ENCODE data around the gene BCL2A1. TPM values are rescaled to one million over a fixed set of nuclear protein-coding genes. Genes with fewer than 3 reads are reported as not detected.
"Not testable (repeated sequence)": the region's sequence is repeated elsewhere in the genome, so short reads cannot be mapped to it uniquely, and the experiment has no call there.

The BCL2A1 gene
- total RNA-seq, 1 donor from 2014 or later: 124 TPM

DNA sequence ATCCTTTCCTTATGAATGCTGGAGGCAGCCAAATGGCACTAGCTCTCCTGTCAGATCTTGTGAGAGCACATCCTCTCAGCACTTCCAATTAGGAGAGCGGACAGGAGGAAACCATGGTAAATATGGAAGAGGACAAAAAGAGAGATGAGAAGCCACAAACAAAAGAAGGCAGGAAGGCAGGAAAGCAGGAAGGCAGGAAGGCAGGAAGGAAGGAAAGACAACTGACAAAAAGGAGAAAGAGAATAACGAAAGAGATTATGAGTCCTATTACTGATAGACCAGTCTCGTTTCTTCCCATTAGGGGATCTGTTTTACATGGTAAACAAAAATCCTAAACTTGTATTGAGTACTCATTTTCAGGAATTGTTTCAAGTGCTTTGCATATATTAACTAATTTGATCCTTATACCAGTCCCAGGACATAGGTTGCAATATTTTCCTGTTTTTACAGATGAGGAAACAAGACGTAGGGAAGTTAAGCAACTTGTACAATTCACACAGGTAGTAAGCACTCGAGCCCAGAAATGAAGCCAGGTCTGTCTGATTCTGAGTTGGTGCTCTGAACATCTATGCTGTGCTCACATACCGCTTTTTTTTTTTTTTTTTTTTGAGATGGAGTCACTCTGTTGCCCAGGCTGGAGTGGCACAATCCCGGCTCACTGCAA lies 4.2 kb downstream of the BCL2A1 start:
- intact Hi-C loops (cut with DNase I): no loop called here
- Histone ChIP-seq H3K27me3 (ENCODE audit: low read depth) (no peaks in the 10 kb centered on the region), H3K36me3 (no peaks in the 10 kb centered on the region), H3K9me3 (no peaks in the 10 kb centered on the region), H3K27ac (peak overlapping the region; percentile 53), H3K4me1 (no peaks in the 10 kb centered on the region), H3K4me3 (peak overlapping the region; percentile 45)
- ATAC-seq (peak in 1 of 2 donors; percentile 62), DNase-seq (no peak)
- TF ChIP-seq, protein P1, sequence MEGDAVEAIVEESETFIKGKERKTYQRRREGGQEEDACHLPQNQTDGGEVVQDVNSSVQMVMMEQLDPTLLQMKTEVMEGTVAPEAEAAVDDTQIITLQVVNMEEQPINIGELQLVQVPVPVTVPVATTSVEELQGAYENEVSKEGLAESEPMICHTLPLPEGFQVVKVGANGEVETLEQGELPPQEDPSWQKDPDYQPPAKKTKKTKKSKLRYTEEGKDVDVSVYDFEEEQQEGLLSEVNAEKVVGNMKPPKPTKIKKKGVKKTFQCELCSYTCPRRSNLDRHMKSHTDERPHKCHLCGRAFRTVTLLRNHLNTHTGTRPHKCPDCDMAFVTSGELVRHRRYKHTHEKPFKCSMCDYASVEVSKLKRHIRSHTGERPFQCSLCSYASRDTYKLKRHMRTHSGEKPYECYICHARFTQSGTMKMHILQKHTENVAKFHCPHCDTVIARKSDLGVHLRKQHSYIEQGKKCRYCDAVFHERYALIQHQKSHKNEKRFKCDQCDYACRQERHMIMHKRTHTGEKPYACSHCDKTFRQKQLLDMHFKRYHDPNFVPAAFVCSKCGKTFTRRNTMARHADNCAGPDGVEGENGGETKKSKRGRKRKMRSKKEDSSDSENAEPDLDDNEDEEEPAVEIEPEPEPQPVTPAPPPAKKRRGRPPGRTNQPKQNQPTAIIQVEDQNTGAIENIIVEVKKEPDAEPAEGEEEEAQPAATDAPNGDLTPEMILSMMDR (IDR thresholded peaks at IDR 0.05): no peak

DNA sequence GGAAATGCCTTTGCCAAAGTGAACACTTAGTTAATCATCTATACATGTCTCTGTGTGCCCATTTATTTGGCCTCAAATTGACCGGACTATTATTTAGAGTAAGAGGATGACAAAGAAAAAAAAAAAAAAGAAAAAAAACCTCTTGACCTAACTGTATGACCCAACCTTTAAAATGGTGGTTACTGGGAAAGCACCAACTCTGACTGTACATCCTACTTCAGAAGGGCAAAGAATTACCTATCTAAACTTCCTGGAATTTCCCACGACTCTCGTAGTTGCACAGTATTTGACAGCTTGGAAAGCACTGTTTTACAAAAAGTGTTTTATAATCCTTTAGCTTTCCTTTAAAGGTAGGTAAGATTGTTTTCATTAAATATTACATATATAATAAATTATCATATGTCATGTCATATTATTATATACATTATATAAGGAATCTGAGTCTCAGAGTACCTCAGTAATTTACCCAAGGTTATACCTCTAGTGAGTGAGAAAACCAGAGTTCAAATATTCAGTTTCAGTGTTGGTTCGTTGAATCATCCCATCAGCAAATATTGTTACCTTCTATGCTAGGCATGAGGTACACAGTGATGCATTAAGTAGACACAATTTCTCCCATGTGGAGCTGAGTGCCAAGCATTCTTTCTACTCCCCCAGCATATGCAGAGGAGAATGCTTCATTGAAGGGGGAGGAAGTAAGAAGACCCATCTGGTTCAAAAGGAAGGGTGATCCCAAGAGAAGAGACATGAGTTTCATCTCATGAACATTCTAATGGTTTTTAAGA lies 5.0 kb downstream of the BCL2A1 start:
- ATAC-seq (peak in 1 of 2 donors; percentile 51), DNase-seq (no peak)
- TF ChIP-seq, protein P1 (IDR thresholded peaks at IDR 0.05): no peak
- intact Hi-C loops (cut with DNase I): no loop called here
- Histone ChIP-seq H3K27ac (no peak overlapping the region), H3K9me3 (no peaks in the 10 kb centered on the region), H3K4me1 (peaks cover 3% of the 10 kb centered on the region), H3K4me3 (no peak overlapping the region), H3K27me3 (ENCODE audit: low read depth) (no peaks in the 10 kb centered on the region), H3K36me3 (no peaks in the 10 kb centered on the region)

DNA sequence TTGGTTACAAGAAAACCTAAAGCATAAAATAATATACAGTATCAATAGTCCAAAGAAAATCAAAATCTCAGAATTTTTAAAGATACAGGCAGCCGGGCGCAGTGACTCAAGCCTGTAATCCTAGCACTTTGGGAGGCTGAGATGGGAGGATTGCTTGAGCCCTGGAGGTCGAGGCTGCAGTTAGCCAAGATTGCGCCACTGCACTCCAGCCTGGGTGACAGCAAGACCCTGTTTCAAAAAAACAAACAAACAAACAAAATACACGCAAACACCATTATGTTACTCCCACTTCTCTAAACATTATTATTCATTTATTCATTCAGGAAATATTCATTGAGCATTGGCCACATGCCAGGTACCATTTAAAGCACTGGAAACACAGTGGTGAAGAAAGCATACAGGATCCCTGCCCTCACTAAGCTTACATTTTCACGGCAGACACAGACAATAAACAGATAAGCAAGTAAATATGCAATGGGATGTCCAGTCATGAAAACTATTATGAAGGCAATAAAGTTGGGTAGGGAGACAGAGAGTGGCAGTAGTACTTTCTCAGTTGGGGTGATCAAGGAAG lies 6.7 kb downstream of the BCL2A1 start:
- ATAC-seq: no peak
- DNase-seq: no peak
- TF ChIP-seq, protein P1 (IDR thresholded peaks at IDR 0.05): no peak

DNA sequence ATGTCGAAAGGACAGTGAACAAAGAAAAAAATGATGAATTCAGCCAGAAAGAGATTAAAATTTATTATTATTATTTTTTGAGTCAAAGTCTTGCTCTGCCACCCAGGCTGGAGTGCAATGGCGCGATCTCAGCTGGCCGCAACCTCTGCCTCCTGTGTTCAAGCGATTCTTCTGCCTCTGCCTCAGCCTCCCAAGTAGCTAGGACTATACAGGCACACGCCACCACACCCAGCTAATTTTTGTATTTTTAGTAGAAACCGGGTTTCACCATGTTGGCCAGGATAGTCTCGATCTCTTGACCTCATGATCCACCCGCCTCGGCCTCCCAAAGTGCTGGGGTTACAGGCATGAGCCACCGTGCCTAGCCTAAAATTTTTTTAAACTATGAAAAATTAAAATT lies 8.1 kb downstream of the BCL2A1 start:
- H3K27ac ChIP-seq; H3K4me3 ChIP-seq; intact Hi-C loops (cut with DNase I); H3K36me3 ChIP-seq; H3K9me3 ChIP-seq; DNase-seq; ATAC-seq; H3K27me3 ChIP-seq (ENCODE audit: low read depth): not testable (repeated sequence)
- H3K4me1 ChIP-seq: peaks cover 12% of the 10 kb centered on the region

More for the DNA sequence above, 6.7 kb downstream of the BCL2A1 start:
- no peaks in the 10 kb centered on the region for H3K36me3 ChIP-seq
- no peaks in the 10 kb centered on the region for H3K27me3 ChIP-seq (ENCODE audit: low read depth)
- peaks cover 12% of the 10 kb centered on the region for H3K4me1 ChIP-seq
- intact Hi-C loops (cut with DNase I): no loop called here
- no peaks in the 10 kb centered on the region for H3K9me3 ChIP-seq
- no peak overlapping the region for H3K27ac ChIP-seq
- H3K4me3 ChIP-seq: no peak overlapping the region

DNA sequence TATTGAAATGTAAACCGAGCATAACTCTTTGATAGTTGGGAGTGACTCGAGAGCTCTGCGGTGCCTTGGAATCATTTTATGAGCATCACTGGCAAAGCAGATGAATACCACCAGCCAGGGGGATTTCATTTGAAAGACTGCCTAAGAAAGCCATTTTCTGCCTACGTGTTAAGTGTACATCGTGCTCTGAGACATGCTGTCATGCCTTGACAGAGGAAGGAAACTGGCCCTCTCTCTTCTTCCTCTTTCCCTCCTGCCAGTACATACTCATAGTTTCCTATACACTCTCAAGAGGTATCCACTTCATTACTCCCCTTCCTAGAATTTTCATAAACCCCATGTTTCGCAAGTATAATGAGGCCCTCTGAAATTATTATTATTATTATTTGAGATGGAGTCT lies 8.8 kb downstream of the BCL2A1 start:
- TF ChIP-seq, protein P1 (IDR thresholded peaks at IDR 0.05): no peak
- intact Hi-C loops (cut with DNase I): no loop called here
- H3K4me1 ChIP-seq: peaks cover 12% of the 10 kb centered on the region
- H3K36me3 ChIP-seq: no peaks in the 10 kb centered on the region
- H3K4me3 ChIP-seq: no peak overlapping the region
- peak; percentile 46 to 64 for ATAC-seq
- no peak for DNase-seq
- no peaks in the 10 kb centered on the region for H3K9me3 ChIP-seq
- H3K27me3 ChIP-seq (ENCODE audit: low read depth): no peaks in the 10 kb centered on the region
- peak overlapping the region; percentile 27 for H3K27ac ChIP-seq

Data from lower lobe of right lung (tissue), 2 donors.